HEK293 (cell line): ENCODE results near the gene TBP.

ENCODE experiments used
- GLIS2 ChIP-seq: fragments of 450-650 bp; formaldehyde crosslinking; IDR thresholded peaks from 2 replicates; pipeline ENCODE4 v1.5.1; 2016; ENCODE audit warnings: missing biosample characterization, missing genetic modification characterization
- KLF1 ChIP-seq: fragments of 450-650 bp; formaldehyde crosslinking; IDR thresholded peaks from 2 replicates; pipeline ENCODE4 v1.5.1; 2016; ENCODE audit warnings: missing biosample characterization, missing genetic modification characterization
- MYNN ChIP-seq: fragments of 450-650 bp; formaldehyde crosslinking; IDR thresholded peaks from 2 replicates; pipeline ENCODE4 v1.5.1; 2016; ENCODE audit warnings: missing biosample characterization, missing genetic modification characterization, borderline replicate concordance
- ZBTB7A ChIP-seq: fragments of 450-650 bp; formaldehyde crosslinking; IDR thresholded peaks from 2 replicates; pipeline ENCODE4 v1.5.1; 2016; ENCODE audit warnings: low read depth, missing biosample characterization, missing genetic modification characterization
- ZNF10 ChIP-seq: fragments of 450-650 bp; formaldehyde crosslinking; IDR thresholded peaks from 2 replicates; pipeline ENCODE4 v1.5.1; 2017; ENCODE audit warnings: missing biosample characterization, missing genetic modification characterization
- ZNF248 ChIP-seq: fragments of 450-650 bp; formaldehyde crosslinking; IDR thresholded peaks from 2 replicates; pipeline ENCODE4 v1.5.1; 2017; ENCODE audit warnings: missing biosample characterization, missing genetic modification characterization
- ZNF311 ChIP-seq: fragments of 450-650 bp; formaldehyde crosslinking; IDR thresholded peaks from 2 replicates; pipeline ENCODE4 v1.5.1; 2017; ENCODE audit warnings: missing biosample characterization, missing genetic modification characterization, borderline replicate concordance
- TF ChIP-seq, protein P1 (sequence below): fragments of 450-650 bp; formaldehyde crosslinking; IDR thresholded peaks from 2 replicates; pipeline ENCODE4 v1.5.1; 2016; ENCODE audit warnings: missing biosample characterization, missing genetic modification characterization
- TF ChIP-seq, protein P2 (sequence below): fragments of 450-650 bp; formaldehyde crosslinking; IDR thresholded peaks from 2 replicates; pipeline ENCODE4 v1.5.1; 2016; ENCODE audit warnings: missing biosample characterization, missing genetic modification characterization, borderline replicate concordance
- TF ChIP-seq, protein P3 (sequence below): fragments of 450-650 bp; formaldehyde crosslinking; IDR thresholded peaks from 2 replicates; pipeline ENCODE4 v1.5.1; 2016; ENCODE audit warnings: missing biosample characterization, missing genetic modification characterization
- TF ChIP-seq, protein P4 (sequence below): fragments of 450-650 bp; formaldehyde crosslinking; IDR thresholded peaks from 2 replicates; pipeline ENCODE4 v1.5.1; 2017; ENCODE audit warnings: missing biosample characterization, mild to moderate bottlenecking, missing genetic modification characterization, moderate library complexity
- TF ChIP-seq, protein P5 (sequence below): fragments of 450-650 bp; formaldehyde crosslinking; IDR thresholded peaks from 2 replicates; pipeline ENCODE4 v1.5.1; 2016; ENCODE audit warnings: missing biosample characterization, missing genetic modification characterization
- TF ChIP-seq, protein P6 (sequence below): fragments of 450-650 bp; formaldehyde crosslinking; IDR thresholded peaks from 2 replicates; pipeline ENCODE4 v1.5.1; 2016; ENCODE audit warnings: missing biosample characterization, missing genetic modification characterization

DNA sequence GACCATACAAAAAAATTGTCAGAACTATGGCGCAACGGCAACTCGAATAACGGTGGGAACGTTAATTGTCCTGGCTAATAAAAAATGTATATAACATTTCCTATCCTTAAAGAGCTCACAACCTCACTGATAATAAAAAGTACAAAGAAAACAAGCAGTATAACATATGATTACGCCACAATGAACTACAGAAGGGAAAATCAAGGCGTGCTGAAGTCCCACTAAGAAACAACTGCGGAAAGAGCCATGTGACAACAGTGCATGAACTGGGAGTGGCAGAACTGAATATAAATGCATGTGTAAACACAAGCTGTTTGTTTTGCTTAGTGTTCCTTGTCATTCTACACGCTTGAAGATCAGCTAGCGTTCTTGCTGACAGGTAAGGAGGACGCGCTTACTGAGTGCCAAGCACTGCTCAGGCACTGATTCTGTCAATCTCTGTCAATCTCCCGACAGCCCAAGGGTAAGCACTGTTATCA lies 596 bp upstream of the TBP start:
- TF ChIP-seq, protein P1, sequence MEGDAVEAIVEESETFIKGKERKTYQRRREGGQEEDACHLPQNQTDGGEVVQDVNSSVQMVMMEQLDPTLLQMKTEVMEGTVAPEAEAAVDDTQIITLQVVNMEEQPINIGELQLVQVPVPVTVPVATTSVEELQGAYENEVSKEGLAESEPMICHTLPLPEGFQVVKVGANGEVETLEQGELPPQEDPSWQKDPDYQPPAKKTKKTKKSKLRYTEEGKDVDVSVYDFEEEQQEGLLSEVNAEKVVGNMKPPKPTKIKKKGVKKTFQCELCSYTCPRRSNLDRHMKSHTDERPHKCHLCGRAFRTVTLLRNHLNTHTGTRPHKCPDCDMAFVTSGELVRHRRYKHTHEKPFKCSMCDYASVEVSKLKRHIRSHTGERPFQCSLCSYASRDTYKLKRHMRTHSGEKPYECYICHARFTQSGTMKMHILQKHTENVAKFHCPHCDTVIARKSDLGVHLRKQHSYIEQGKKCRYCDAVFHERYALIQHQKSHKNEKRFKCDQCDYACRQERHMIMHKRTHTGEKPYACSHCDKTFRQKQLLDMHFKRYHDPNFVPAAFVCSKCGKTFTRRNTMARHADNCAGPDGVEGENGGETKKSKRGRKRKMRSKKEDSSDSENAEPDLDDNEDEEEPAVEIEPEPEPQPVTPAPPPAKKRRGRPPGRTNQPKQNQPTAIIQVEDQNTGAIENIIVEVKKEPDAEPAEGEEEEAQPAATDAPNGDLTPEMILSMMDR (tag by site-specific recombination), result no peak
- no peak for TF ChIP-seq ZNF311 (tag by site-specific recombination)
- TF ChIP-seq ZBTB7A, result no peak
- TF ChIP-seq GLIS2 (tag by site-specific recombination), result no peak
- TF ChIP-seq, protein P2, sequence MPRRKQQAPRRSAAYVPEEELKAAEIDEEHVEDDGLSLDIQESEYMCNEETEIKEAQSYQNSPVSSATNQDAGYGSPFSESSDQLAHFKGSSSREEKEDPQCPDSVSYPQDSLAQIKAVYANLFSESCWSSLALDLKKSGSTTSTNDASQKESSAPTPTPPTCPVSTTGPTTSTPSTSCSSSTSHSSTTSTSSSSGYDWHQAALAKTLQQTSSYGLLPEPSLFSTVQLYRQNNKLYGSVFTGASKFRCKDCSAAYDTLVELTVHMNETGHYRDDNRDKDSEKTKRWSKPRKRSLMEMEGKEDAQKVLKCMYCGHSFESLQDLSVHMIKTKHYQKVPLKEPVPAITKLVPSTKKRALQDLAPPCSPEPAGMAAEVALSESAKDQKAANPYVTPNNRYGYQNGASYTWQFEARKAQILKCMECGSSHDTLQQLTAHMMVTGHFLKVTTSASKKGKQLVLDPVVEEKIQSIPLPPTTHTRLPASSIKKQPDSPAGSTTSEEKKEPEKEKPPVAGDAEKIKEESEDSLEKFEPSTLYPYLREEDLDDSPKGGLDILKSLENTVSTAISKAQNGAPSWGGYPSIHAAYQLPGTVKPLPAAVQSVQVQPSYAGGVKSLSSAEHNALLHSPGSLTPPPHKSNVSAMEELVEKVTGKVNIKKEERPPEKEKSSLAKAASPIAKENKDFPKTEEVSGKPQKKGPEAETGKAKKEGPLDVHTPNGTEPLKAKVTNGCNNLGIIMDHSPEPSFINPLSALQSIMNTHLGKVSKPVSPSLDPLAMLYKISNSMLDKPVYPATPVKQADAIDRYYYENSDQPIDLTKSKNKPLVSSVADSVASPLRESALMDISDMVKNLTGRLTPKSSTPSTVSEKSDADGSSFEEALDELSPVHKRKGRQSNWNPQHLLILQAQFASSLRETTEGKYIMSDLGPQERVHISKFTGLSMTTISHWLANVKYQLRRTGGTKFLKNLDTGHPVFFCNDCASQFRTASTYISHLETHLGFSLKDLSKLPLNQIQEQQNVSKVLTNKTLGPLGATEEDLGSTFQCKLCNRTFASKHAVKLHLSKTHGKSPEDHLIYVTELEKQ (tag by site-specific recombination), result 0 out of 2 replicates have a peak, but pooled peaks have one; percentile 32
- TF ChIP-seq ZNF248 (tag by site-specific recombination), result no peak
- TF ChIP-seq, protein P3, sequence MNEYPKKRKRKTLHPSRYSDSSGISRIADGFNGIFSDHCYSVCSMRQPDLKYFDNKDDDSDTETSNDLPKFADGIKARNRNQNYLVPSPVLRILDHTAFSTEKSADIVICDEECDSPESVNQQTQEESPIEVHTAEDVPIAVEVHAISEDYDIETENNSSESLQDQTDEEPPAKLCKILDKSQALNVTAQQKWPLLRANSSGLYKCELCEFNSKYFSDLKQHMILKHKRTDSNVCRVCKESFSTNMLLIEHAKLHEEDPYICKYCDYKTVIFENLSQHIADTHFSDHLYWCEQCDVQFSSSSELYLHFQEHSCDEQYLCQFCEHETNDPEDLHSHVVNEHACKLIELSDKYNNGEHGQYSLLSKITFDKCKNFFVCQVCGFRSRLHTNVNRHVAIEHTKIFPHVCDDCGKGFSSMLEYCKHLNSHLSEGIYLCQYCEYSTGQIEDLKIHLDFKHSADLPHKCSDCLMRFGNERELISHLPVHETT, result no peak
- TF ChIP-seq, protein P4, sequence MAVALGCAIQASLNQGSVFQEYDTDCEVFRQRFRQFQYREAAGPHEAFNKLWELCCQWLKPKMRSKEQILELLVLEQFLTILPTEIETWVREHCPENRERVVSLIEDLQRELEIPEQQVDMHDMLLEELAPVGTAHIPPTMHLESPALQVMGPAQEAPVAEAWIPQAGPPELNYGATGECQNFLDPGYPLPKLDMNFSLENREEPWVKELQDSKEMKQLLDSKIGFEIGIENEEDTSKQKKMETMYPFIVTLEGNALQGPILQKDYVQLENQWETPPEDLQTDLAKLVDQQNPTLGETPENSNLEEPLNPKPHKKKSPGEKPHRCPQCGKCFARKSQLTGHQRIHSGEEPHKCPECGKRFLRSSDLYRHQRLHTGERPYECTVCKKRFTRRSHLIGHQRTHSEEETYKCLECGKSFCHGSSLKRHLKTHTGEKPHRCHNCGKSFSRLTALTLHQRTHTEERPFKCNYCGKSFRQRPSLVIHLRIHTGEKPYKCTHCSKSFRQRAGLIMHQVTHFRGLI (tag by site-specific recombination), result no peak
- TF ChIP-seq MYNN (tag by site-specific recombination), result no peak
- no peak for TF ChIP-seq KLF1
- TF ChIP-seq, protein P5, sequence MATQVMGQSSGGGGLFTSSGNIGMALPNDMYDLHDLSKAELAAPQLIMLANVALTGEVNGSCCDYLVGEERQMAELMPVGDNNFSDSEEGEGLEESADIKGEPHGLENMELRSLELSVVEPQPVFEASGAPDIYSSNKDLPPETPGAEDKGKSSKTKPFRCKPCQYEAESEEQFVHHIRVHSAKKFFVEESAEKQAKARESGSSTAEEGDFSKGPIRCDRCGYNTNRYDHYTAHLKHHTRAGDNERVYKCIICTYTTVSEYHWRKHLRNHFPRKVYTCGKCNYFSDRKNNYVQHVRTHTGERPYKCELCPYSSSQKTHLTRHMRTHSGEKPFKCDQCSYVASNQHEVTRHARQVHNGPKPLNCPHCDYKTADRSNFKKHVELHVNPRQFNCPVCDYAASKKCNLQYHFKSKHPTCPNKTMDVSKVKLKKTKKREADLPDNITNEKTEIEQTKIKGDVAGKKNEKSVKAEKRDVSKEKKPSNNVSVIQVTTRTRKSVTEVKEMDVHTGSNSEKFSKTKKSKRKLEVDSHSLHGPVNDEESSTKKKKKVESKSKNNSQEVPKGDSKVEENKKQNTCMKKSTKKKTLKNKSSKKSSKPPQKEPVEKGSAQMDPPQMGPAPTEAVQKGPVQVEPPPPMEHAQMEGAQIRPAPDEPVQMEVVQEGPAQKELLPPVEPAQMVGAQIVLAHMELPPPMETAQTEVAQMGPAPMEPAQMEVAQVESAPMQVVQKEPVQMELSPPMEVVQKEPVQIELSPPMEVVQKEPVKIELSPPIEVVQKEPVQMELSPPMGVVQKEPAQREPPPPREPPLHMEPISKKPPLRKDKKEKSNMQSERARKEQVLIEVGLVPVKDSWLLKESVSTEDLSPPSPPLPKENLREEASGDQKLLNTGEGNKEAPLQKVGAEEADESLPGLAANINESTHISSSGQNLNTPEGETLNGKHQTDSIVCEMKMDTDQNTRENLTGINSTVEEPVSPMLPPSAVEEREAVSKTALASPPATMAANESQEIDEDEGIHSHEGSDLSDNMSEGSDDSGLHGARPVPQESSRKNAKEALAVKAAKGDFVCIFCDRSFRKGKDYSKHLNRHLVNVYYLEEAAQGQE, result no peak
- TF ChIP-seq ZNF10 (tag by site-specific recombination), result no peak
- TF ChIP-seq, protein P6, sequence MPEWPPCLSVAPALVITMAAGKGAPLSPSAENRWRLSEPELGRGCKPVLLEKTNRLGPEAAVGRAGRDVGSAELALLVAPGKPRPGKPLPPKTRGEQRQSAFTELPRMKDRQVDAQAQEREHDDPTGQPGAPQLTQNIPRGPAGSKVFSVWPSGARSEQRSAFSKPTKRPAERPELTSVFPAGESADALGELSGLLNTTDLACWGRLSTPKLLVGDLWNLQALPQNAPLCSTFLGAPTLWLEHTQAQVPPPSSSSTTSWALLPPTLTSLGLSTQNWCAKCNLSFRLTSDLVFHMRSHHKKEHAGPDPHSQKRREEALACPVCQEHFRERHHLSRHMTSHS (tag by site-specific recombination), result no peak
